Stimulated activated CD4-positive, alpha-beta T cell treated with anti-CD3 and anti-CD28 coated beads, Interleukin-4, amount 100 ng/mL, for 48 hours (primary cell): ENCODE results near the gene S100P.
A peak's percentile ranks its signal among the peaks of the same experiment; 100 is the strongest.

ENCODE experiments used
- DNase-seq, 2 donors: peaks; one replicate each; pipeline ENCODE4 v3.0.0-alpha.2; 2020; ENCODE audit warnings: low read depth in 2 of 2

The S100P gene

DNA sequence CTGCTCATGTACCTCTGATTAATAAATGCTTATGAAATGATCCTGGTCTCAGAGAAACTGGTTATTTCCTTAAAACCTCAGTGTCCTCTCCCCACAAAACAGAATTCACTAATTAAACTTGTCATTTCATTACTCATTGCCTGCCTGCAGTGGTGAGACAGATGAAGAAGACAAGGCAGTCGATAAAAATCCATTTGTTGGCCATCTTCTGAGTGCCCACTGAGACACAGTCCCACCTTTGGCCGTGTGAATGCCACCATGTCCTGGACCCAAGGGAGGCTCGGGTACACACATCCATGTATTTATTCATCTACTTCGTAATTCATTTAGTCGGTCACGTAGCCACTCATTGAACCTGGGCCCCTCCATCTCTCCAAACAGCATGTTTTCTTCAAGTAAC lies 3.5 kb downstream of the S100P start:
- no peak for DNase-seq

DNA sequence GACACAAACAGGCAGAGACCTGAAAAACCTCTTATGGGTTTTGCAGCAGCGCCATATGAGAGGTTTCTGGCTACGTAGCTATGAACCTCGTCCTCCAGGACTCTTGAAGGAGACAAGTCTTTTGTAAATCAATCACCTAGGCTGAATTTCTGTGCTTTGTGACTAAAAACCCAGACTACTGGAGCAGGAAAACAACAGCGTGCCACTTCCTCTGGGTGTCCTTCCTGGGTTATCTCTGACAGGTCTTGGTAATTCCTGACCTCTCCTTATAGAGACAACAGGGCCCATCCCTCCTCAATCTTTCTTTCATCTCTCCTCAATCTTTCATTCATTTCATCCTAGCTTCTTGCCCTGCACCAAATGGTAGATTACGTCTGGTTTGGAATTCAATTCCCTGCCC lies 5.7 kb downstream of the S100P start:
- DNase-seq = no peak

DNA sequence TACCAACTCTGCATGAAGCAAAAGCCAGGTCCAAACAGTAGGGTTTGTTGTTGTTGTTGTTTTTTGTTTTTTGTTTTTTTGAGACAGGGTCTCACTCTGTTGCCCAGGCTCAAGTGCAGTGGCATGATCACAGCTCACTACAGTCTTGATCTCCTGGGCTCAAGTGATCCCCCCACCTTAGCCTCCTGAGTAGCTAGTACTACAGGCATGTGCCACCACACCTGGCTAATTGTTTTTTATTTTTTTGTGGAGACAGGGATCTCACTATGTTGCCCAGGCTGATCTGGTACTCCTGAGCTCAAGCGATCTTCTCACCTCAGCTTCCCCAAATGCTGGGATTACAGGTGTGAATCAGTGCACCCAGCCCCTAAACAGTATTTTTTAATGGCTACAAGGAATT lies 6.2 kb downstream of the S100P start:
- DNase-seq = no peak

DNA sequence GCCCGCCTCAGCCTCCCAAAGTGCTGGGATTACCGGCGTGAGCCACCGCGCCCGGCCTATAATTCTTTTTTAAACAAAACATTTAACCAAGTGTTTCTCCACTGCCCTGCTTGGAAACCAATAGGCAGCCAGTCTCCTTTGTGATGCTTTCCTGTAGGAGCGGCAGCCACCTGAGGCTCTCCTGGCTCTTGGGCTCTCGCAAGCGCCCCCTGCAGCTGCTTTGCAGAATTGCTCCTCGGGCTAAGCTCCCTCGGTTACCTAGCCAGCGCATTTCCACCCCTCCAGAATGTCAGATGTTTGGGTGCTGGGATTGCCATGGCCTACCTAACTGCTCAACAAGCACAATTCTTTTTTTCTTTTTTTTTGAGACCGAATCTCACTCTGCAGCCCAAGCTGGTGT lies 7.7 kb downstream of the S100P start:
- peak in 1 of 2 donors; percentile 58 for DNase-seq

DNA sequence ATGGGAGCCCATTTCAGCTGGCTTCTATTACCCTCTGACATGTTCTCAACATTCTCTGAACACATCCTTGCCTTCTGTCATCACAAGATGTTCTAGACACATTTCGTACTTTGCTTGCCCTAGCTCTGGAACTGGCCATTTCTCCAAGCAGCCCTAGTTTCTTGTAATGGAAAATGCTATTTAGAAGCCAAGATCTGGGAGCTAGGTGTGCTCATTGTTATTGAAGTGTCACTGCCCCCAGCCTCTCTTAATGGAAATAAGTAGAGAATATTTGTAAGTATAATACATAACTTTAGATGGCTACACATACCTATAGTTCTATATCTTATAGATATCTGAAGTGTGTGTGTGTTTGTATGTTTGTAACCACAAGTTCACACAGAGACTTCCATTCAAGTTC lies 9.1 kb downstream of the S100P start:
- DNase-seq = no peak

DNA sequence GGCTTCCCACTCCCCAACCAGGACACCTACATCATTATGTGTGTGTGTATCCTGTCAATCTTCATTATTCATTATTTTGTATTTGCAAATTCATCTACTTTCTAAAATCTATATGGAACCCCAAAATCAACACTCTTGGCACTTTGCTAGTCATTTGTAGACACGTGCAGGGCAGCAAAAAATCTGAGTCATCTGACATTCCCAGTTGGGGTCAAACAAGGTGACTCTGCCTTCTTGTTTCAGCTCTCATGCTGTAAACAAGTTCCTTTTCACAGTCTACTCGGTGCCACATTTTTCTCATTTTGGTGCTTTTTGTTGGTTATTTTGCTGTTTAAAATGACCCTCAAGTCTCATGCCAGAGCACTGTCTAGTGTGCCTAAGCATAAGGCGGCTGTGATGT lies 10.1 kb downstream of the S100P start:
- DNase-seq = no peak

DNA sequence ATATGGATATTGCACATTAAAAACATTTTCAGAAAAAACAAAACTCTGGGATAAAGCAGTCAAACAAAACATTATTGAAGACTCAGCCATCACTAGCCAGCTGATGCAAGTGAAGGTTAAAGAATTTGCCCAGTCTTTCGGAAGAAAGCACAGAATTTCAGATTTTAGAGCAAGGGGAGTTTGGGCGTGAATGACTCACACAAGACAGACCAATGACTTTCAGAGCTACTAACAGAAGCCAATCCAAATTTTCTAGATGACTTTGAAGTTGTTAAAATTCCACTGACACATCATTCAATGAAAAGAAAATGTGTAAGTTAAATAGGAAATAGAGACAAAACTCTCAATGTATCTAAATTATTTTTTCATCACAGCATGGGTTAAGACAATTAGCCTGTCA lies 12.0 kb downstream of the S100P start:
- DNase-seq = no peak

DNA sequence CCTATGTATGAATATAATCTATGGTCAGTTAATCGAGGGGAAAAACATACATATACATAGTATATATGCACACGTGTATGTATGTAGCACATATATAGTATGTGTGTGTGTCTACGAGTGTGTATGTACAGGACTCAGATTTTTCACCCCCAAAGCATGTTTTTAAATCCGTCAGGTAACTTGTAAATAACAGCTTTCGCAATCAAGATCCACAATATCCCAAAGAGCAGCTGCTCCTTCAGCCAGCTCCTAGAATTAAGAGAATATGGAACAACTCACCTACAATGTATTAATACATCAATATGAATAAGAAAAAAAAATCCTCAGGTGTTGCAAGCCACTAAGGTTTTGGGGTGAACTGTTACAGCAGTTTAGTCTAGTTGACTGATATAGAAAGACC lies 12.5 kb downstream of the S100P start:
- DNase-seq = no peak

DNA sequence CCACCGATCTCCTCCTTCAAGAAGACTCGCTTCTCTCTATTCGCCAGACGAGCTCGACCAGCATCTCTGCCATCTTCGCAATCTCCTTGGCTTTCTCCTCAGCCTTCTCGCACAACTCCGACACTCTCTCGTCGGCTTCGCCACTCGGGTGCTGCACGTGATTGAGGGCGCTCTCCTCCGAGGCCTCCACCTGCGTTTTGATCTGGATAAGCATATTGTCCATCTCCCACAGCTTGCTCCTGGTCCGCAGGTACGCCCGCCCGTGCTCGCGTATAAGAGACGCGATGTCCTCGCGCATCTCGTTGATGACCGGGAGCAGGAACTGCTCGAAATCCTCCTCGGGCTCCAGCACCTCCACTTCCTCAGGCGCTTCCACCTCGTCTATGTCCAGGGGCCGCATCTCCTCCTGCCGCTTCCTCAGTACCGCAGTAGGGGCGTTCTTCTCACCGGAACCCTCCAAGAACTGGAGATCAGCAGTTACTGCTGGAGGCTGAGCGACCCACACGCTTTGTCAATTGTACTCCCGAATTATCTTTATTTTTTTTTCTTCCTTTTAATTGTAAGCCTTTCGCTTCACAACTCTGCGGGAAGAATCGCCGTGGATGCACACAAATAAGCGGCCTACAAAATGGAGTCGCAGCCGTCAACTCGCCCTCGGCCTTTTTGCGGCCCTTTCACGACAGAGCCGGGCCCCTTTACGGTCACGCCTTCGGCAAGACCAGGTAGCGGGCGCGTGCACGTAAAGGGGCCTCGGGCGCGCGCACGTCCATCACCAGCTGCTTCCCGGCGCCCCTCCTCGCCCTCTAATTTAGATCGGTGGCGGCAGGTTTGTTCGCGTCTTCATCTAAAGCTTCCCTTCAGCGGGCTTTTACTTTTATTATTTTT lies 15.8 kb downstream of the S100P start, which contains the start of gene MRFAP1L1:
Gene MRFAP1L1, minus strand, starts transcription at position 636 of the 885 bp plus-strand sequence. Its CDS starts 236 bp downstream, at position 400.
- DNase-seq = peak; percentile 96

DNA sequence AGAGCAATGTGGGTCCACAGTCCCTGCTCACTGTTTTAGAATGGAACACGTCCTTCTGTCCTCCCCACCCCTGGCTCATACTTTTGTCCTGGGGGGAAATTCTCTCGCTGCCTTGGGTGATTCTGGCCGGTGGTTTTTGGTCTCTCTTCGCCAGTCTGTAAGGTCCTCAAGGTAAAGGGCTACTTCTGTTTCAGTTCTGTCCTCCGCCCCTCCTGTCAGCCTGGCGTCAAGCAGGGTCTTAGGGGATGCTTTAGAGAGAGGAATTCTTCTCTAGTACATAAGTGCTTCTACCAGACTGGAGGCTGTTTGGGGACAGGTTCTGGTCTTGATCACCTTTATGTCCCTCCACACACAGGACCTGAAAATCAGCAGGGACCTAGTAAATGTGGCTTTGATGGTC lies 16.6 kb downstream of the S100P start:
- no peak for DNase-seq

DNA sequence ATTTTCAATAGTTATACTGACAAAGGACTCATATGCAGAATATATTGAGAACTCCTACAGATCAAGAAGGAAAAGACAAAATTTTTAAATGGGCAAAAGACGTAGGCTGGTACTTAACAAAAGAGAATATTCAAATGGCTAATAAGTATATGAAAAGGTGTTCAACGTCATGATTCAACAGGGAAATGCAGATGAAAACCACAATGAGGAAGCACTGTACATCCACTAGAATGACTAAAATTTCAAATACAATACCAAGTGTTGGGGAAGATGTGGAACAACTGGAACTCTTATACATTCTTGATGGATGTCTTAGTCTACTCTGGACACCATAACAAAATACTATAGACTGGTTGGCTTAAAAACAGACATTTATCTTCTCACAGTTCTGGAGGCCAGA lies 17.3 kb downstream of the S100P start:
- no peak for DNase-seq

DNA sequence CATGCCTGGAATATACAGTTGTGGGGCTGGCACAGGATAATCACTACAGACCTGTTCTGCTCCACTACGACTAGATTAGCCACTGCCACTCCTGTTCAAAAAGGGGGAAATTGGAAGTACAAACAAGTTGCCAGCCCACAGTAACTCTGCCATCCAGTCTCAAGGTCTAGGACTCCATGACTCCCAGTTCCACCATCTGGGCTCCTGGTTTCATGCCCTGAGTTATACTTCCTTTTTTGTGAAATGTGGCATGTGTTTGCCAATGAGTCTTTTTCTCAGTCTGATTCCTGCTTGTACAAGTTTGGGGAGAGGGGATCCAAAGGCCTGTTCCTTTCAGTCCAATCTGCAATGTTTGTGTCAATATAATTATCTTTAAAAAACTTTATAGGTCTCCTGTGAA lies 21.3 kb downstream of the S100P start:
- DNase-seq = no peak

DNA sequence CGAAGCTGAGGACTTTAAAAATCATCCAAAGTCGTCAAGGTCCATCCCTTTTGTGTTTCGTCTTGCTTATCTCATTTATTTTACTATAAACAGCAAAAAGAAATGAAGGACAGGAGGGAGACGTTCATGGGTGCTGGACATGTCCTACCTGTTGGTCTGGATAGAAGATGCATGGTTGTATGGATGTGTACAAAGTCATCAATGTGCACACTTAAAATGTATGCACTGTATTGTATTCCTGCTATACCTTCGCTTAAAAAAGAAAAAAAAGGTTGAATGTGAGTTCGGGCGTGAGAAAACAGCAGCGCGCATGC lies 22.0 kb downstream of the S100P start:
- no peak for DNase-seq

DNA sequence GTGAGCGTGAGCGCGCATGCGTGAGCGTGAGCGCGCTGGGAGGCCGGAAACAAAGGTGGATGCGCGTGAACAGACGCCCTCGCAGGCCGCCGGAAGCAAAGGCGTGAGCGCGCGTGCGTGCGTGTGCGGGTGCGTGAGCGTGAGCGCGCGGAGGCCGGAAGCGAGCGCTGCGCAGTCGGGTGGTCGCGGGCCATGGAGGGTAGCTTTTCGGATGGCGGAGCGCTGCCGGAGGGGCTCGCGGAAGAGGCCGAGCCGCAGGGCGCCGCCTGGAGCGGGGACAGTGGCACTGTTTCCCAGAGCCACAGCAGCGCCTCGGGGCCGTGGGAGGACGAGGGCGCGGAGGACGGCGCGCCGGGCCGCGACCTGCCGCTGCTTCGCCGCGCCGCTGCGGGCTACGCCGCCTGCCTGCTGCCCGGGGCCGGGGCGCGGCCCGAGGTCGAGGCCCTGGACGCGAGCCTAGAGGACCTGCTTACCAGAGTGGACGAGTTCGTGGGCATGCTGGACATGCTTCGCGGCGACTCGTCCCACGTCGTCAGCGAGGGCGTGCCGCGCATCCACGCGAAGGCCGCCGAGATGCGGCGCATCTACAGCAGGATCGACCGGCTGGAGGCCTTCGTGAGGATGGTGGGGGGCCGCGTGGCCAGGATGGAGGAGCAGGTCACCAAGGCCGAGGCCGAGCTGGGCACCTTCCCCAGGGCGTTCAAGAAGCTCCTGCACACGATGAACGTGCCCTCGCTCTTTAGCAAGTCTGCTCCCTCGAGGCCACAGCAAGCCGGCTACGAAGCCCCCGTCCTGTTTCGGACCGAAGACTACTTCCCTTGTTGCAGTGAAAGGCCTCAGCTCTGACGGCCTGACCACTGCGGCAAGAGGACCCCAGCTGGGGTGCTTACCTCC lies 22.6 kb downstream of the S100P start, which contains the start of gene BLOC1S4:
Gene BLOC1S4, plus strand, starts transcription at position 157 of the 894 bp plus-strand sequence. Its CDS starts 36 bp downstream, at position 193.
- peak; percentile 75 to 80 for DNase-seq

DNA sequence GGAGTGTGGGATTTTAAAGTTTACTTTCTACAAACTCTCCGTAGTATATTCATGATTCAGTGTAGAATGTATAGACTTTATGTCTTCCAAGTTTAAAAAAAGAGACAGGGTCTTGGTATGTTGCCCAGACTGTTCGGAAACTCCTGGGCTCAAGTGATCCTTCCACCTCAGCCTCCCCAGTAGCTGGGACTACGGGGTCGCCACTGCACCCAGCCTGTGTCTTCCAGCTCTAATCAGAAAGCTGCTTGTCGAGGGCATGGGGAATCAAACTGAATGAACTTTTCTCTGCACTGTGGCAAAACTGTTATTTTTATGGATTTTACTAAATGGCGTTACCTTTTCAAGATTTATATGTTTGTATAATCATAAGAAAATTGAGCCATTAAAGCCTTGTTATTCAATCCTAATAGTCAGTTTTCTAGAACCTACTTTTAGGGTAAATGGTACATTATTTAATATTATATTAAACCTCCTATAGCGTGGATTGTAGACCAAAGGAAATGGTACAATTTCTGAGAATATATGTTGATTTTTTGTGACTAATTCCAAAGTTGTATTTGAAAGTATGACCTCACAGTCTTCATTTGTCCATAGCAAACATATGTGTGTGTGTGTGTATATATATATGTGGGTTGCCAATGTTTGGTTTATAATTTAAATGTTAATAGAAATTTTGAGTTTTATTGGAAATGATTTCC lies 23.4 kb downstream of the S100P start:
- no peak for DNase-seq

DNA sequence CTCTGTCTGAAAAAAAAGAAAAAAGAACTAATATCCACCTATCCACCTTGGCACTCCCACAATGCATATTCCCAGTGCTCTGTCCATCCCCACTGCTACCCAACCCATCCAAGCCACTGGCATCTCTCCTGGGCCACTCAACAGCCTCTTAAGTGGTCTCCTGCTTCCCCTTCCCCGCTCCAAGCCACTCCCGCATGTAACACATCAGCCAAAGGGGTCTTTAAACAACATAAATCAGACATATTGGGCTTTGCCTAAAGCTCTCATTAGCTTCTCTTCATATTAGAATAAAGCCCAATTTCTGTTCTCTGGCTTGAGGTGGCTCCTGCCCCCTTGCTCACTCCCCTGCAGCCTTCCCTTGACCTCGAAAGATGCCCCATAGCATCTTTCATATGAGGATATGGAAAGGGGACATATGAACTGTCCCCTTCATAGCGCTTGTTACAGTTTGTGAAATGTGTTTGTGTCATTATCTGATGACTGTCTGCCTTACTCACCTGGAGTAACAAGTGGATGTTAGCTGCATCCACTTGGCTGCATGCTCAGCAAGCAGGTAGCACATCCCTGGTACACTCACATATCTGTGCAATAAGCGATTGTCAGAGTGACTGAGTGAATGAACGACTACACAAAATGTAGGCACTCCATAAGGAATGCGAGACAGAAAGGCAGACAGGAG lies 25.4 kb downstream of the S100P start:
- DNase-seq = no peak

DNA sequence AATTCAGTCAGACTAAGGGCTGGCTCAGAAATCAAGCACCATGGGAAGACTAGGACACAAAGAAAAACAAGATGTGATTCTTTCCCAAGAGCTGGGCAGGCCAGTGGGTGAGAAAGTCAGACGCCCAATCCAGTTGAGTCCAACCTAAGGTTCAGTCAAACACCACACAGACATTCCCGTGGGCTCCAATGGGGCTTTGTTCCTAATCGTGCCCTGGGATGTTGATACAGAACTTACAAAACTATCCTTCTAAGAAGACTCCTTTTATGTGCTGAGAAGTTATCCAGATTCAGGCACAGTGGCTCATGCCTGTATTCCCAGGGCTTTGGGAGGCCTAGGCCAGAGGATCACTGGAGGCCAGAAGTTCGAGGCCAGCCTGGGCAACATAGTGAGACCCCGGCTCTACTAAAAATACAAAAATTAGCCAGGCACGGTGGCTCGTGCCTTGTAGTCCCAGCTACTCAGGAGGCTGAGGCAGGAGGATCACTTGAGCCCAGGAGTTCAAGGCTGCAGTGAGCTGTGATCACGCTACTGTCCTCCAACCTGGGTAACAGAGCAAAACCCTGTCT lies 26.0 kb downstream of the S100P start:
- DNase-seq = no peak

DNA sequence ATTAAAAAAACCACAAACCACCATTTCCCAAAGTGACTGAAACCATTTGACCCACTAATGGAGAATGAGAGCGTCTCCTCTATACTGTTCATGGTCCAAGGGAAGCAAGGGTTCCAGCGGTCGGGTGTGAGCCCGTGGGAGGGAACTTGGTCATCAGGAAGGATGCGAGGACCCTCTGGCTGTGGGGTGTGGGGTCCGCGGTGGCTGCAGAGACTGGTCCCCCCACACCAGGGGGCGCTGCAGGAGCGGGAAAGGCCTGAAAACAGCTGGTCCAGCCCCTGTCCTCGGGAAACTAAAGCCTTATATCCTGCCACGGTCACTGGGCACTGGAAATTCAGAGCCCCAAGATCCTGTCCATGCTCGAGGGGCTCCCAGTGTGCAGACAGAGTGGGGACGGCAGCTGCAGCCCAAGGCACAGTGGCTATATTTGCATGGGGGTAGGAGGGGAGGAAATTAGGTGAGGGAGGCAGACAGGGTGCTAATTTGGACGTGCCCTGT lies 26.6 kb downstream of the S100P start:
- DNase-seq = peak; percentile 77 to 88

DNA sequence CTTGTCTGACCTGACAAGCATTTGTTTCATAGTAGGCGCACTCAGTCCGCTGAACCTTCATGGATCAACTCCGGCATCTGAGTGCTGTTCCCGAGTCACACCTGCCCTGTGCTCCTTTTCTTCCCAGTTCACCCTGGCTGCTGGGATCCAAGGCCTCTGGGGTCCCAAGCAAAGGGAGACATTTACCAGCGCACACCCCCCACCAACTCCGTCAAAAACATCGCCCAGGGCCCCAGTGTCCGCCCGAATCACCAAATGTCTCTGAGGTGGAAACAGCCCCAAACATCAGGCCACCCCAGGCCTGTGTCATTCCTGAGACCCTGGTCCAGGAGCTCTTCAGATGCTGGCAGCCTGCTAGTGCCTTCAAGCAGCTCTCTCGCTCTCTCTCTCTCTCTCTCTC lies 27.4 kb downstream of the S100P start:
- DNase-seq = no peak

DNA sequence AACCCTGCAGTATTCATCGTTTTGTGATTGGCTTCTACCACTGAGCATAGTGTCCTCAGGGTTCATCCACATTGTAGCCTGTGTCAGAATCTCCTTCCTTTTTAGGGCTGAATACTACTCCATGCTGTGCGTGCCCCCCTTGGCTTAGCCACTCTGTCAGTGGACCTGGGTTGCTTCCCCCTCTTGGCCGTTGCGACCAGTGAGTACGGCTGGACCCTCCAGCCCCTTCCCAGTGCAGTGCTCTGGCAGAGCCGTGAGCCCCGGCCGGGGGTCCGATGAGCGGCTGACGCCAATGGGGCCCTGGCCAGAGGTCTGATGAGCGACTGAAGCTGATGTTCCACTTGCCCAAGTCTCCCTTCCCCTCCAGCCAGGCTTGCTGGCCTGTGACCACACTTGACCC lies 29.2 kb downstream of the S100P start:
- DNase-seq = no peak

DNA sequence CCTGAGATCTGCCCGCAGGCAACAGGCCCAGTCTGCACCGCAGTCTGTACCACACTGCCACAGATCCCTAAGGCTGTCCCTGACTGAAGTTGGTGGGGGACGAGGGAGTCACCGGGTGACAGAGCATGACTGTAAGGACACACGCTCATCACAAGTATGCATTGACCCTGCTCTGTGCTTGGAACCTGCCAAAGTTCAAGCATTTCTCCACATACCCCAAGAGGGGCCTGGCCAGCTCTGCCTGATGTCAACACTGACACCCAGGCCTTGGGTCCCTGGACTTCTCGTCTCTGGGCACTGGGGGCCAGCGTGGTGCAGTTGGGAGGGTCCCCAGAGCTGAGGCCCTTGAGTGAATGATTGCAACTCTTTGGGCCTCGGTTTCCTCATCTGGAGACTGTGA lies 30.2 kb downstream of the S100P start:
- no peak for DNase-seq
